HG03066 (cell line): ENCODE results near the gene KRTAP10-1.

ENCODE experiments used
- ATAC-seq: cut with Tn5 transposase; IDR thresholded peaks from one replicate; pipeline ENCODE4 v1.9.1; 2021; ENCODE audit warnings: low read depth; ENCODE audit not compliant: unreplicated experiment

Gene KRTAP10-1

DNA sequence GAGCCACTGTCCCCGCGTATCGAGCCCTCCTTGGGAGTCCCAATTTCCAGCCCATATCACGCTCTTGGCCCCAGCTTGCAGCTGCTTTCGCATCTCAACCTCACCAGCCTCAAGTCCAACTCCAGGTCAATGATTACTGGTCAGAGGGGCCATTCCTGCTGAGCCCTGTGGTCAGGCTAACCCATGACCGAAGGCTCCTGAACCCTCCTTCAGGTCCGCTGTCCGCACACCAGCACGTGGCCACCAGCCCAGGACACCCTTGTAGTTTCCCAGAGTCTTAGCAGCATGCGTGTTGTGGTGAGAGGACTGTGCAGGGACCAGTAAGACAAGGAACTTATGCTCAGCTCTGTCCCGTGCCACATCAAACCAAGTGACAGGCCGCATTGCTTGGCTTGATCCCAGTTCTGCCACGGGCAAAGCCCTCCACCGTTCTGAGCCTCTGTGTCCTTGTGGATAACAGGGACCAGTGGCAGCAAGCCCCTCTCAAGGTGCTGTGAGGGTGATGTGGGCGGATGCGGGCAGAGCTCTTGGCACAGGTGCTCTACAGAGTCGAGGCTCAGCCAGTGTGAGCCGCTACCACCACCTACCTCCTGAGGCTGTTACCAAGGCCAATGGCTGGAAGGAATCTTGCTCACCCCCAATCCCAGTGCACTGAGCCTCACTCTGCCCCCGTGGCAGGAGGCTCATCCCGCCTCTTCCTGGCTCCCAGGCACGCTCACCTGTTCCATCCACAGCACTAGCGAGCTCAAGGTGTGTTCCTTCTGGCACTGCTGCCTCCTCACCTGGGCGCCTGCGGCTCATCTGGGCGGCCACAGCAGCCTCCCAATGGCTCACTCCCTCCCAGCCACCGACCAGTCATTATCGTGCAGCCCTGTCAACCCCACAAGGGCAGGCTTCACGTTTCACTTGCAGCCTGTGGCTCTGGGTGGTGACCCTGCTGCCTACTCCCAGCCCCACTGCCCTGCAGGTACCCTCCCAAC is 20.4 kb downstream of the KRTAP10-1 start:
- no peak for ATAC-seq

DNA sequence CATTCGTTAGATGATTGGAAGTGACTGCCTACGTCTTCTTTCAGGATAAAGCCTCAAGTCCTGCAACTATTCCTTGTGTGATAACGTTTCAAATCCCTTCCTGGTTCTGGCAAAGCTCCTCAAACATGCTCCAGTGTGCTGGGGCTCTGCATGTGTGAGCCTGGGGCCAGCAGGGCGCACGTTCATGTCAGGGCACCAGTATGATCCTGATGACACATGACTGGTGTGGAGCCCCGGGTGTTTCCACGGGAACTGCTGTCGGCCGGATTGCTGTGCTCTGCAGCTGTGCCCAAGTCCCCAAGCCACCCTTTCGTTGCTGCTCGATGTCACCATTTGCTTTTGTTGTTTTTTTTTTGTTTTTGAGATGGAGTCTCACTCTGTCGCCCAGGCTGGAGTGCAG is 21.3 kb downstream of the KRTAP10-1 start:
- no peak for ATAC-seq

DNA sequence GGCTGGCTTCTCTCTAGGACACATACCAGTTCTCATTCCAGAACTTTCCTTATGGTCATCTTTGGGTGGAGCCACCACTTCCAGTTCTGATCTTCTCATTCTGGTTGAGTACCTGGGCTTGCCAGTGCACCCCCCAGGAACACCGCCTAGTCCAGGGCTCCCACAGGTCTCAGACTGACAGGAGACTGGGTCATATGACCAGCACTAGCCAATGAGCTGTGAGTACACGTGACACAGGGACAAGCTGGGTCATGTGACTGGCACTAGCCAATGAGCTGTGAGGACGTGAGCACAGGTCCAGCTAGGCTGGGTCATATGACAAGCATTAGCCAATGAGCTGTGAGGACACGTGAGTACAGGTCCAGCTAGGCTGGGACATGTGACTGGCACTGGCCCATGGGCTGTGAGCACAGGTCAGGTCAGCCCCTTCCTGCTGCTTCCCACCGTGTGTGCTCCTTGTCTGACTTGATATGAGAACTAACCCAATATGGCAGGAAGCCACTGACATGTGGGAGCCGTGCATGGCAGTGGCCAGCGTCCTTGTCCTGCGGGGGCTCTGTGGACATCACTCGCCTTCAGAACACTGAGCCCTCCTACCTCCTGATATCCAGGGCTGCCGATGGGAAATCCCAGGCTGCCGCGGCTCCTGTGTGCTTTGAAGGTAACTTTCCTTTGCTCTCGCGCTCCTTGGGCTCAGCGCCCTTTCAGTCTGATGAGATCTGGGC is 22.7 kb downstream of the KRTAP10-1 start:
- no peak for ATAC-seq

DNA sequence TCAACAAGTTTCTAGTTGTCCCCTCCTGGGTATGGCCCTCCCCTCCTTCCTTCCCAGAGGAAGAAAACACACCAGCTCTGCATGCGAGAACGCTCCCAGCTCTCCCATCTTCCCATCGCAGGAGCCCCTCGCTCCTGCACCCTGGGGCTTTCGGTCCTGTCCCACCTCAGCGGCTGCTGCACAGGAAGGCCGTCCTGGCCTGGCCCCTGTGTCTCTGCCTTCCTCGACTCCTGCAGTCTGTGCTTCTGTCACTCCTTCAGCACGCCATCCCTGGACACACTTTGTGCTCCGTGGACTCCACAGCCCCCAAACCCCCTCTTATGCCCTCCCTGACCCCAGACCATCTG is 23.2 kb downstream of the KRTAP10-1 start:
- no peak for ATAC-seq

DNA sequence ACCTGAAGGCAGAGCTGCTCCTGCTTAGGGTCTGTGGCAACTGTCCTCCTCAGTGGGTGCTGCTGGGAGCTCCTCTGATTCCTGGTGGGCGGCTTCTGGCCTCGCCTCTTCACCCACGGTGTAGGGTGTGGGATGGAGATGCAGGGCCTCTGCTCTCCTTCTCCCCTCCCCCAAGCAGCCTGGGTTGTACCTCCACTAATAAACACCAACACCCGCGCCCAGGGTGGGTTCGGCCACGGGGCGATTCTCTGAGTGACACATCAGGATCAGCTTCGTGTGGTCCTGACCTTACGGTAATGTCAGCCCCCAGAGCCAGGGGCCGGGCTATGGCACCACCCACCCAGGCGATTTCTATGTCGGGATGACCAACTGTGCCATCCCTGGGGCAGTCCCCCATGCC is 23.7 kb downstream of the KRTAP10-1 start:
- no peak for ATAC-seq

DNA sequence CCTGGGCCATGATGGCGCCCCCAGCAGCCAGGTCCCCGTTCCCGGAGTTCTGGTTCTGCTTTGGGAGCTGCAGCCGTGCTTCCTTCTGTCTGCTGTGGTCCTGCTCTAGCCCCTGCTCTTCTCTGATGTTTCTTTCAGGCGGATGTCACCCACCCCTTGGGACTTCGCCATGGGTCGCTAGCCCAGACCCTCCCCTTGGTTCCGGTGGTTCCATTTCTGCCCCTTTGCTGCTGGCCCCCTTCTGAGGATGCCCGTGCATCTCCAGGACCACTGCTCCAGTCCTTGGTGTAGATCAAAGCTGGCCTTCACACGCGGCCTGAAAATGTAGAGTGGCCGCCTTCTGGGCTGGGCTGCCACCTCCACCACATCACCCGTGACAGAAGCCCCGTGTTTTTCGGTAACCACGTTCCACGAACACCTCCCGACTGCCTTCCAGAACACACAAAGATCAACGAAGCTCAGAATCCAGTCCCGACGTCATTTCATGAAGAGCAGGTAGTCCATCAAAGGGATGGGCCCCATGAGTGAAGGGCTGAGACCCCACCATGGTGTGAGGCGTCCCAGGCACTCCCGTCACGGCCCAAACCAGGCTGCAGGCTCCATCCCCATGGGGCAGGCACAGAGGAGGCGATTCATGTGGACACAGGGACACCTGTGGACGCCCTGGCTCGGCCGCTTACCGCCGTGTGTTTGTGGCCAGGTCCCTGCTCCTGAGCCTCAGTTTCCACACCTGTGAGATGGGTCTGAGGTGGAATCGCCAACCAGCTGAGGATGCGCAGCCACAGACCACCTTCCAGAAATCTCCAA is 24.4 kb downstream of the KRTAP10-1 start:
- no peak for ATAC-seq

DNA sequence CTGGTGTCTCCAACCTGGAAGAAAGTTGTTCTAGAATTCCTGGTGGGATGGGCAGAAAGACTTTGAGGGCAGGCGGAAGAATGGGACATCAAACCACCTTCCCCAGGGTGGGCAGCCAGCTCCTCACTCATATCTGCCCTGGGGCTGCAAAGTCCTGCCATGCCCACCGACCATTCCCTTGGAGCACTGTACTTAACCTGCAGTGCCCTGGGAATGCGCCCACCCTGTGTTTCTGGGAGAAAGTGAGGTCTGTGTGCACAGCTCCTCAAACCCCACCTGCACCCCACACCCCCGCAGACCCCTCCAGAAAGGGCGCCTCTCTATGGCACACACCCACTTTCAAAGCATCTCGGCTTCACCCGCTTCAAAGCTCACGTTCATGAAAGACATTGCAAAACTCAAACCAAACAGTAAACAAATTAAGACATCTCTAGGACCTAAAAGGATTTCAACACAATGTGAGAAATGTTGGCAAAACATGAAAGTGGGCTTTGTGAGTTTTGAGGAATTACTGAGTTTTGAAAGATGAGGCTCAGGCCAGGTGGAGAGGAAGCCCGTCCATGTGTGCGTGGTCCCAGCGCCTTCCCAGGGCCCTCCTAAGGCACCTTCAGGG is 25.1 kb downstream of the KRTAP10-1 start:
- no peak for ATAC-seq

DNA sequence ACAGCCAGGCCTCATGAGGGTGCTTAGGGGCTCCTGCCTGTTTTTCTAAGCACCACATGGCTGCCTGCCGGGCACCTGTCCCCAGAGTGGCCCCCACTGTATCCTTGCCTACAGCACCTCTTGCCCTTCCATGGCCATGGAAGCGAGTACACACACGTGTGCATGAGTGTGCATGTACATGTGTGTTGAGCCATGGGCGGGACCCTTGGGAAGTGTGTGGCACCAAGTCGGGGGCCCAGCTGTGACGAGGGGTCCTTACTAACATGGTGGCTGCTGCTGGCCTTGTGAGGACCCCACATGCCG is 25.8 kb downstream of the KRTAP10-1 start:
- no peak for ATAC-seq

DNA sequence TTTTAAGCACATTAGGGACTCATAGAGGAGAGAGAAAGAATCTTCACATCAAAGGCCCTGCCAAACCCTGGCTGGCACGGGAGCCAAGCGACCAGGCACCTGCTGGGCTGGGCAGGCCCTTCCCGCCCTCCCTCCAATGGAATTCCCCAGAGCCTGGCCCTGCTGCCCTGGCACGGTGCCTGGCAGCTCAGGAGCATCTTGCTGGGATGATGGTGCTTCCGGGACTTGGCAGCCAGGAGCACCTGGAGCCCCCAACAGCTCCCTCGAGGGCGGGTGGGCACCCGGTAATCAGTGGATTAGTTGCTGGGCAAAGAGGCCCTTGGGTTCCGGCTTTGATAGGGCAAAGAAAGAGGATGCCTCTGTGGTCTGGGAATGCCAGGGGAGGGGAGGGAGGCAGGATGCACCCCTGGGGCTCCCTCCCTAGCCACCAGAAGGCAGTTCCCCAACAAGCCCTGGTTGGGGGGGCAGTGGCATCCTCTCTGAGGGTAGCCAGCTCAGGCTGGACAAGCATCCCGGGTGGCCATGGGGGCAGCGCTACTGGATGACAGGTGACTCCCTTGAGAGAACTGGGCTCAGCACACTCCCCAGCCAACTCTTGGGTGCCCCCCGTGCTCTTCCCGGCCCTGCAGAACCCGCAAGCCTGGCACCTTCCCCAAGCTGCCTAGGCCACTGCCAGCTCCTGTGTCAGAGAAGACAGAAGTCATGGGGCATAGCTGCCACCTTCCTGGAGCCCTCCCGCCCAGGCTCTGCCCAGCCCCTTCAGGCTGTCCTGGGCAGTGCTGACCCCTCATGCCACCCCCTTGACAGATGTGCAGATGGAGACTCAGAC is 26.4 kb downstream of the KRTAP10-1 start:
- ATAC-seq: no peak

DNA sequence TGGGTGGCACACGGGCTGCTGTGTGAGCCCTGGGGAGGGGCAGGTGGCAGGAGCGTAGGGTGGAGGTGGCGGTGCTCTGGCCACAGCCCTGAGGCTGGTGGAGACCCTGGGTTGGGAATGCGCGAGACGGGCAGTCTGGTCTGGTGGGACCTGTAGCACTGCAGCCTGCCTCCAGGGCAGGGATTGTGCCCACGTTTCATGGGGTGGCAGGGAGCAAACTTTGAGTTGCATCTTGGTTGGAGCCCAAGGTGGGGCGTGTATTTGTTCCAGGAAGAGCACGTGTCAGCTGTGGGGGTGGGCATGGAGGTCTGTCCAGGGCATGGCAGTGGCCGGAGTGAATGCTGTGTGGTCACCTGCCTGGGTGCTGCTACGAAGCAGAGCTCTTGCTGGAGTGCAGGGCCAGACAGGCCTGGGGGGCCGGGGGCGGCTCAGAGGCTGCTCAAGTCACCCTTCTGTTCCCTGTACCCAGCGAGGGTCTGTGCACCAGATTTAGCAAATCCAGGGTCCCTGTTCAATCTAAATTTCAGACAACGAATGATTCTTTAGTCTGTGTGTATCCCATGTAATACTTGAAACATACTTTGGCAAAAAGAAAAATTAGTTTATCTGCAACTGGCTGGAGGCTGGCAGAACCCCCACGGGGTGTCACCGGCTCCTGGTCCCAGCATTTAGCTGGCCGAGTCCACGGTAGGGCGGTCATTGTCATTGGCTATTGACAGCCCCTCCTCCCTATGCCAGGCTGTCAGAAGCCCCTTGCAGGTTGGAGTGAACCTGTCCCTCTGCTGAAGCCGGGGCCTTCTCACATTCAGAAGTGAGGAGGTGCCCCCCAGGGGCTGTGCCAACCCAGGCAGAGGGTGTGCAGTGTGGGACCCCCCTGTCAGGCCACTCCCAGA is 27.3 kb downstream of the KRTAP10-1 start:
- ATAC-seq: no peak

DNA sequence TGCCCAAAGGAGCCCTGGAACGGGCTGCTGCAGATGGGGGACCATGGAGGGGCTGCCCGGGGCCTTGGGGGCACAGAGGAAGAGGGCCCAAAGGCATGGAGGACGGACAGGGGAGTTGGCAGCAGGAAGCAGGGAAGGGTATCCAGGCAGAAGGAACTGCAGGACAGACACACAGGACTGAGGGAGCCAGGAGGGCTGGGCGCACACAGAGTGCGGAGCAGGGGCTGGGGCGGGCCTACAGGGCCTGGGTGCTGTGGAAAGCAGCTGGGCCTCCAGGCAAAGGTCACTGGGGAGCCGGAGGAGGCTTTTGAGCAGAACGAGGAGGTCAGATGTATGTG is 28.1 kb downstream of the KRTAP10-1 start:
- no peak for ATAC-seq

DNA sequence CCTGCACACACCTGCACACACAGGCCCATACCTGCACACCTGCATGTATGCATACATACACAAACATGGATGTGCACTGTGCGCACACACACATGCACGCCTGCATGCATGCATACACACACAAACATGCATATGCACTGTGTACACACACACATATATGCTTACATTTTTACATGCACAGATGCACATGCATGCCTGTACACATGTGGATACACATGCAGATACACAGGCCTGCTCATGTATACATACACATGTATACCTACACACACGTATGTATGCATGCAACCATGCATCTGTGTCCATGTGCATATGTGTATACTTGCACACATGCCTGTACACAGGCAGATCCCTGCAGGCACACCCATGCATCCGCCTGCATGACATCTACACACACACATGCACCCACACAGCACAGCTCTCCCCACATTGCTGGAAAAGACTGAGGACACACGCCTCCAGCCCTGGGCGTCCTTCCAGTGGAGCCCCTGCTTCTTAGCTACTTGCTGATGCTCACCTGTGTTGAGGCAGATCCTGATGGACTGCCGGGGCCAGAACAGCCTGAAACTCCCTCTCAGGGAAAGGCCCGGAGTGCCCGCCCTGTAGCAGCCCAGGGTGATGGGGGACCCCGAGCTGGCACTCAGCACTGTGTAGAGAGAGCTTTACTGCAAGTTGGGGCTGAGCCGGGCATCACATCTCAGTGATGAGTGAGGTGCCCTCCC is 28.6 kb downstream of the KRTAP10-1 start:
- ATAC-seq: no peak

DNA sequence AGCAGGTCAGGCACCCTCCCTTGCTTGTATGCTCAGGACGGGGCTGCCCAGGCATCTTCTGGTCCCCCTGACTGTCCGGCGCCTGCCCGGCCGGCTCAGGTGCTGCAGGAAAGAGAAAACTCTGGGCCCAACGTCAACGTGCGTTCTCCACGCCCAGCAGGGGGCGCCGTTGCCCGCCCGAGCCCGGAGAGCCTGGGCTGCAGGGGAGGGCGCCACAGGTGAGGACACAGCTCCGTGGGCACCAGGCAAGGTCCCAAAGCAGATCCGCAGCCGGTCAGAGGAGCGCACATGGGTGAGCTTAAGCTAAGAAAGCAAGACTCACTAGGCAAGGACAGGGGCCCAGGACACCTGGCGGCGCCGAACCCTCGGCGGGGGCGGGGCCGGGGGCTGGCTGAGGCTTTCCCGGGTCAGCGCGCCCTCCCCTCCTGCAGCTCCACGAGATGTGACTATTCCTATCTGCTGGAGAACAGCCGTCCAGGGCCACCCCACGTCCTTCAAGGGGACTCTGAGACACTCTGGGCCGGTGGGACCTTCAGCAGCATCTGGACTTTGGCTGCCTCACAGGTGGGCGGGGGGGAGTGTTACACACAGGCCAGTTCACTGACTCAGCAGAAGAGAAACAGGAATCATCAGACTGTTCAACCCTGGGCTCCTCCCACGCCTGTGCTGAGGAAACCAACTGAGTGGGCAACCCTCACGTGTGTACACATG is 29.3 kb downstream of the KRTAP10-1 start:
- ATAC-seq: no peak

DNA sequence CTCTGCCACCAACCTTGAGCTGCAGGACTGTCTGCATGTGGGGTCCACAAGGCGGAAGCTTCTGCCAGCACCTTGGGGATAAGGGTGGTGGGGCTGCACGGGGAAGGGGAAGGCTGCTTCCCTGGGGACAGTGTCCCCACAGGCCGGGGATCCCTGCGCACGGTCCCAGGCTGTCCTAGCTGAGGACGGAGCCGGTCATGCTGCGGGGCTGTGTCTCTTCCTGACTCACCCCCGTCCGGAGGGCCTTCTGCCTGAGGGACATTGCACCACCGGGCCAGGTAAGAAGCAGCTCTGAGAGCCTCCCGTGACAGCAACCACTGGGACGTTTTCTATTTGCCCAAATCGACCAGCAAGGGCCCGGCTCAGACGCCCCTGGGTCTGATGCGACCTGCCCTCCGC is 29.9 kb downstream of the KRTAP10-1 start:
- no peak for ATAC-seq

DNA sequence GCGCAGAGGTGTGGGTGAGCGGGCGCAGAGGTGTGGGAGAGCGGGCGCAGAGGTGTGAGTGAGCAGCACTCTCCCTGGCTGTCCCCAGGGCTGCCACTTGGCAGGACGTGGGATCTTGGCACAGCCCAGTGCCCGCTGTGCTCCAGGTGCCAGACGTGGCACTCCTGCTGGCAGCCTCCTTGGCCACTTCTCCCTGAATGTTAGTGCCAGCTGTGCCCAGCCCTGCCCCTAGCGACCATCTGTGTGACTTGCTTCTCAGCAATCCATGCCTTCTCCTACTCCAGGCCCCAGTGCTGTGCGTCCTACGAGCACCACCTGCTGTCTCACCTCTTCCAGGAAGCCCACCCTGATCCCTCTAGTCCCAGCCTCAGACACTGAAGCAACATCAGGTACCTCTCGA is 30.5 kb downstream of the KRTAP10-1 start:
- no peak for ATAC-seq

DNA sequence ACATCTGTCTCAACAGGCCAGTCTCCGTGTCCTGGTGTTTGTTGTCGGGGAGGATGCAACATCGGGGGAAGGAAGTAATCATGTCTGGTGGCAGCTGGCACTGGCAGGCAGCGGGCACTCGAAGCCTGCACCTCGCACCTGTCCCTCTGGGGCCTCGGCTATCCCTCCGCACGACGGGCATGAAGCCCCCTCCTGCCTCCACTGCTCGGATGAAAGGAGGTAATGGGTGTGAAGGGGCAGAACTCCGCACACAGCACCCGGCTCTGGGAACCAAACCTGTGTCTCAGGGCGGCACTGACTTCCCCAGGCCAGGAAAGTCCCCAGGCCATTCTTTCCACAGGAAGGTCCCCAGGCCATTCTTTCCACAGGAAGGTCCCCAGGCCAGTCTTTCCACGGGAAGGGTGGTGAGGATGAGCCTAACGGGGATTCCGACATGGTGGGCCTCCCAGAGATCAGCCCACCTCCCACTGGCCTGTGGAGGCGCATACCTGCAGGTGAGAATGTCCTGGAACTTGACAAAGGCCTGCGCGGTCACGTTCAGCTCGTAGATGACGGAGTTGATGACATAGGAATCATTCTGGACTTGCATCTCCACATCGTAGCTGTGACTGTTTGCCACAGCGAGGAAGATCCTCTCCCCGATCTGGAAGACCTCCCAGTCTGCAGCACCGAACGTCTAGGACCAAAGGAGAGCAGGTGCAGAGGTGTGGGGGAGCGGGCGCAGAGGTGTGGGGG is 31.1 kb downstream of the KRTAP10-1 start:
- no peak for ATAC-seq

DNA sequence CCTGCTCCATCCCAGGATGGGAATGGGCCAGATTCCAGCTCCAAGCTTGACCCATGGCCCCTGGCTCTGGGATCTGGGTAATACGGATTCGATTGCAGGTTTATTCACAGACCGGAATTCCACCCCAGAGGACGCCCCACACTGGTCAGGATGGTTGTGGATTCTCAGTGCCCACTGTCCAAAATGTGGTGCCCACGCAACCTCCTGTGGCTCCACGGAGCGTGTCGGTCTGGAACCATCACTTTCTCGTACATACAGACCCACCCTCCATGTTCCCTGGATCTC is 31.6 kb downstream of the KRTAP10-1 start:
- ATAC-seq: no peak
